ENCODE results near the gene KCMF1. TPM values are rescaled to one million over a fixed set of nuclear protein-coding genes. Genes with fewer than 3 reads are reported as not detected.

The KCMF1 gene
- total and polyA plus RNA-seq, 12 donors = 9.7 to 74.2 (median 45.4) TPM

- H3K36me3 ChIP-seq (replicated peaks in 1 of 2) = peaks cover 0 to 32% of the 10 kb centered on the region in 2 donors
Observed at GRCh38 chr2:85053802-85054201, 82.8 kb downstream of the KCMF1 start.

GRCh38 chr2:85057226-85057962 is 86.4 kb downstream of the KCMF1 start:
- no peaks in the 10 kb centered on the region for H3K27me3 ChIP-seq
- no peak overlapping the region for H3K4me3 ChIP-seq
- whole genome bisulfite sequencing, 4 donors = 78 to 82% (median 79%) methylated on average over 15 of the region's 15 CpGs
- TF ChIP-seq POLR2A (IDR thresholded peaks at IDR 0.05) = no peak
- TF ChIP-seq CTCF (IDR thresholded peaks at IDR 0.05) = no peak
- no peaks in the 10 kb centered on the region for H3K9me3 ChIP-seq (replicated peaks in 1 of 3)
- DNase-seq = no peak
- H3K4me1 ChIP-seq (replicated peaks in 1 of 2) = peaks cover 0 to 5% of the 10 kb centered on the region in 2 donors
- peaks cover 0 to 11% of the 10 kb centered on the region in 2 donors for H3K36me3 ChIP-seq (replicated peaks in 1 of 2)
- H3K27ac ChIP-seq = no peak overlapping the region
- intact Hi-C loops (cut with DNase I) = no loop called here

More at GRCh38 chr2:85053802-85054201, 82.8 kb downstream of the KCMF1 start:
- 46 to 62% (median 52%) methylated on average over 6 of the region's 6 CpGs for WGBS, 4 donors
- intact Hi-C loops (cut with DNase I) = no loop called here
- Histone ChIP-seq H3K4me3 (no peak overlapping the region), H3K27ac (no peak overlapping the region), H3K4me1 (replicated peaks in 1 of 2) (peaks cover 0 to 5% of the 10 kb centered on the region in 2 donors), H3K27me3 (no peaks in the 10 kb centered on the region), H3K9me3 (replicated peaks in 1 of 3) (no peaks in the 10 kb centered on the region)
- DNase-seq = peak; percentile 39 to 77 (median 56)
- no peak for TF ChIP-seq POLR2A (IDR thresholded peaks at IDR 0.05)
- TF ChIP-seq CTCF (IDR thresholded peaks at IDR 0.05) = no peak

DNA sequence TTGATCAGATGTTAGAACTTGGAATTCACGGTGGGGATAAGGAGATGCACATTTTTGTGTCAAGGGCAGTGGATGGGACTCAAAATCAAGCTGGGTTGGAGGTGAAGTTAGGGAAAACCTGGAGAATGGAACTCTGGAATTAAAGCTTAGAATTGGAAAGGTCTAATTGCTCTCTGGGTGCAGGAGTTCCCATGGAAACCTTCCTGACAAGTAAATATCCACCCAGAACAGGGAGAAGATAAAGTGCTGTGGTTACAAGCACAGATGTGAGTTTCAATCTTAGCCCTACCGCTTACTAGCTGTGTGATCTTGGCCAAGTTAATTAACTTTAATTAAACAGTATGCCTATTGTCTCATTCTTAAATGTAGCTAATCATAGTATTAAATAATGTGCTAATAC is 90.9 kb downstream of the KCMF1 start:
- Histone ChIP-seq H3K27me3 (no peaks in the 10 kb centered on the region), H3K27ac (no peak overlapping the region), H3K4me3 (no peak overlapping the region), H3K4me1 (replicated peaks in 1 of 2) (no peaks in the 10 kb centered on the region), H3K36me3 (replicated peaks in 1 of 2) (no peaks in the 10 kb centered on the region), H3K9me3 (replicated peaks in 1 of 3) (no peaks in the 10 kb centered on the region)
- TF ChIP-seq CTCF (IDR thresholded peaks at IDR 0.05) = no peak
- no peak for TF ChIP-seq POLR2A (IDR thresholded peaks at IDR 0.05)
- 46 to 62% (median 56%) methylated on average over 2 of the region's 2 CpGs for WGBS, 4 donors
- intact Hi-C loops (cut with DNase I) = no loop called here
- DNase-seq = no peak

DNA sequence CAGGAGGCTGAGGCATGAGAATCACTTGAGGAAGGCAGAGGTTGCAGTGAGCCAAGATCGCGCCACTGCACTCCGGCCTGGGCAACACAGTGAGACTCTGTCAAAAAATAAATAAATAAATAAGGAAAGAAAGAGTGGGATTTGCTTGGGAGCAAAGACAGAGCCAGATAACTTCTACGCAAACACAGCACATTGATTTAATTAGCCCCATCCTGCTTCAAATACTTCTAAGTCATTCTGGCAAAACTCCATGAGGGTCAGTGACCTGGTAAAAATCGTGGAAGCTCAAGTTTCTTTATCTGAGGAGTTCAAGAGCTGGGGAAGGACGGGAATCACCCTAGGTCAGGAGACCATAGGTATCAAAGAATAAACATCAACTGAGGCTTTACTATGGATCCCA is 91.6 kb downstream of the KCMF1 start:
- no peaks in the 10 kb centered on the region for H3K36me3 ChIP-seq (replicated peaks in 1 of 2)
- H3K27me3 ChIP-seq = no peaks in the 10 kb centered on the region
- 65 to 84% (median 69%) methylated on average over 6 of the region's 6 CpGs for WGBS, 4 donors
- no peak overlapping the region for H3K4me3 ChIP-seq
- DNase-seq = no peak
- no peaks in the 10 kb centered on the region for H3K9me3 ChIP-seq (replicated peaks in 1 of 3)
- TF ChIP-seq POLR2A (IDR thresholded peaks at IDR 0.05) = no peak
- TF ChIP-seq CTCF (IDR thresholded peaks at IDR 0.05) = no peak
- peaks cover 0 to 3% of the 10 kb centered on the region in 2 donors for H3K4me1 ChIP-seq (replicated peaks in 1 of 2)
- intact Hi-C loops (cut with DNase I) = no loop called here
- no peak overlapping the region for H3K27ac ChIP-seq

Measured in adrenal gland (tissue), 12 donors.